Effector memory CD8-positive, alpha-beta T cell (primary cell): ENCODE results near the gene TXNL4A.

ENCODE experiments used
- ATAC-seq: fragments of 150-1000 bp; cut with Tn5 transposase; replicated peaks from 2 replicates; pipeline ENCODE4 v1.10.0; 2021; ENCODE audit warnings: mild to moderate bottlenecking, moderate library complexity
- DNase-seq, 3 experiments: peaks; one replicate each; pipeline ENCODE4 v3.0.0; 2021
- H3K27ac Mint-ChIP-seq, 2 donors: one replicate each; pipeline ENCODE4 v1.8.0; 2022; ENCODE audit warnings: mild to moderate bottlenecking in 2 of 2, mixed read lengths in 2 of 2, moderate library complexity in 2 of 2
- H3K27me3 Mint-ChIP-seq, 2 donors: one replicate each; pipeline ENCODE4 v1.8.0; 2022; ENCODE audit warnings: mixed read lengths in 2 of 2
- H3K36me3 Mint-ChIP-seq: one replicate; pipeline ENCODE4 v1.8.0; 2022; ENCODE audit warnings: mild to moderate bottlenecking, moderate library complexity, mixed read lengths; ENCODE audit not compliant: insufficient read depth
- H3K4me1 Mint-ChIP-seq, 2 donors: one replicate each; pipeline ENCODE4 v1.8.0; 2022; ENCODE audit warnings: low read depth in 2 of 2, mixed read lengths in 2 of 2
- H3K4me3 Mint-ChIP-seq, 2 donors: one replicate each; pipeline ENCODE4 v1.8.0; 2022; ENCODE audit warnings: mild to moderate bottlenecking in 2 of 2, mixed read lengths in 2 of 2, moderate library complexity in 2 of 2
- H3K9me3 Mint-ChIP-seq, 2 donors: one replicate each; pipeline ENCODE4 v1.8.0; 2022; ENCODE audit warnings: mixed read lengths in 2 of 2

The TXNL4A gene

GRCh38 chr18:79947054-79947755, 41.2 kb downstream of the TXNL4A start:
- peaks cover 17% of the 10 kb centered on the region for H3K36me3 Mint-ChIP-seq
- no peaks in the 10 kb centered on the region for H3K9me3 Mint-ChIP-seq
- DNase-seq = no peak
- peaks cover 32 to 36% of the 10 kb centered on the region in 2 donors for H3K4me1 Mint-ChIP-seq
- no peak overlapping the region for H3K27ac Mint-ChIP-seq
- no peak for ATAC-seq
- H3K4me3 Mint-ChIP-seq = no peak overlapping the region
- no peaks in the 10 kb centered on the region for H3K27me3 Mint-ChIP-seq

- Mint-ChIP-seq H3K9me3 (no peaks in the 10 kb centered on the region), H3K36me3 (peaks cover 20% of the 10 kb centered on the region), H3K4me1 (peaks cover 34 to 35% of the 10 kb centered on the region in 2 donors), H3K4me3 (peak overlapping the region in 1 of 2 donors; percentile 13), H3K27me3 (no peaks in the 10 kb centered on the region), H3K27ac (peak overlapping the region; percentile 89 to 94)
- no peak for ATAC-seq
- DNase-seq = no peak
These were observed 43.0 kb downstream of the TXNL4A start for GRCh38 chr18:79945118-79946042.

- peaks cover 30 to 32% of the 10 kb centered on the region in 2 donors for H3K4me1 Mint-ChIP-seq
- H3K27ac Mint-ChIP-seq = peak overlapping the region; percentile 89 to 94
- peak overlapping the region; percentile 13 to 33 for H3K4me3 Mint-ChIP-seq
- DNase-seq = no peak
- H3K9me3 Mint-ChIP-seq = no peaks in the 10 kb centered on the region
- peak; percentile 63 for ATAC-seq
- H3K36me3 Mint-ChIP-seq = peaks cover 21% of the 10 kb centered on the region
- no peaks in the 10 kb centered on the region for H3K27me3 Mint-ChIP-seq
These were observed 43.6 kb downstream of the TXNL4A start for GRCh38 chr18:79944746-79945117.

GRCh38 chr18:79944126-79944731, 44.1 kb downstream of the TXNL4A start:
- peaks cover 28 to 29% of the 10 kb centered on the region in 2 donors for H3K4me1 Mint-ChIP-seq
- peak overlapping the region; percentile 89 to 94 for H3K27ac Mint-ChIP-seq
- peak overlapping the region; percentile 13 to 33 for H3K4me3 Mint-ChIP-seq
- no peaks in the 10 kb centered on the region for H3K27me3 Mint-ChIP-seq
- ATAC-seq (peak; percentile 73), DNase-seq (no peak)
- no peaks in the 10 kb centered on the region for H3K9me3 Mint-ChIP-seq
- peaks cover 26% of the 10 kb centered on the region for H3K36me3 Mint-ChIP-seq

- Mint-ChIP-seq H3K27ac (peak overlapping the region in 1 of 2 donors; percentile 89), H3K4me3 (peak overlapping the region in 1 of 2 donors; percentile 13), H3K27me3 (no peaks in the 10 kb centered on the region), H3K4me1 (peaks cover 23 to 25% of the 10 kb centered on the region in 2 donors), H3K36me3 (peaks cover 32% of the 10 kb centered on the region), H3K9me3 (no peaks in the 10 kb centered on the region)
- ATAC-seq (no peak), DNase-seq (no peak)
These were observed 44.7 kb downstream of the TXNL4A start for GRCh38 chr18:79943608-79944125.

- Mint-ChIP-seq H3K4me3 (no peak overlapping the region), H3K36me3 (peaks cover 37% of the 10 kb centered on the region), H3K9me3 (no peaks in the 10 kb centered on the region), H3K27me3 (no peaks in the 10 kb centered on the region), H3K4me1 (peaks cover 21 to 22% of the 10 kb centered on the region in 2 donors), H3K27ac (peak overlapping the region in 1 of 2 donors; percentile 23)
- ATAC-seq = no peak
- no peak for DNase-seq
These were observed 45.4 kb downstream of the TXNL4A start for GRCh38 chr18:79942786-79943607.

GRCh38 chr18:79942211-79942610, 46.2 kb downstream of the TXNL4A start:
- Mint-ChIP-seq H3K27me3 (no peaks in the 10 kb centered on the region), H3K9me3 (no peaks in the 10 kb centered on the region), H3K36me3 (peaks cover 42% of the 10 kb centered on the region), H3K4me3 (no peak overlapping the region), H3K27ac (peak overlapping the region in 1 of 2 donors; percentile 87), H3K4me1 (peaks cover 26 to 28% of the 10 kb centered on the region in 2 donors)
- DNase-seq (no peak), ATAC-seq (no peak)

- Mint-ChIP-seq H3K36me3 (peaks cover 38% of the 10 kb centered on the region), H3K27me3 (no peaks in the 10 kb centered on the region), H3K27ac (peak overlapping the region in 1 of 2 donors; percentile 87), H3K9me3 (no peaks in the 10 kb centered on the region), H3K4me3 (no peak overlapping the region), H3K4me1 (peaks cover 22 to 31% of the 10 kb centered on the region in 2 donors)
- ATAC-seq (no peak), DNase-seq (no peak)
These were observed 46.8 kb downstream of the TXNL4A start for GRCh38 chr18:79941473-79942119.

GRCh38 chr18:79940814-79941472, 47.4 kb downstream of the TXNL4A start:
- Mint-ChIP-seq H3K27me3 (no peaks in the 10 kb centered on the region), H3K27ac (no peak overlapping the region), H3K9me3 (peaks cover 0 to 3% of the 10 kb centered on the region in 2 donors), H3K4me1 (peaks cover 22 to 31% of the 10 kb centered on the region in 2 donors), H3K36me3 (peaks cover 40% of the 10 kb centered on the region), H3K4me3 (no peak overlapping the region)
- ATAC-seq = no peak
- DNase-seq = no peak

GRCh38 chr18:79940126-79940813, 48.1 kb downstream of the TXNL4A start:
- Mint-ChIP-seq H3K27me3 (no peaks in the 10 kb centered on the region), H3K4me1 (peaks cover 21 to 31% of the 10 kb centered on the region in 2 donors), H3K9me3 (peaks cover 2 to 7% of the 10 kb centered on the region in 2 donors), H3K36me3 (peaks cover 40% of the 10 kb centered on the region), H3K4me3 (no peak overlapping the region), H3K27ac (peak overlapping the region in 1 of 2 donors; percentile 1)
- ATAC-seq (no peak), DNase-seq (no peak)

GRCh38 chr18:79939096-79939495, 49.3 kb downstream of the TXNL4A start:
- no peak overlapping the region for H3K4me3 Mint-ChIP-seq
- H3K36me3 Mint-ChIP-seq = peaks cover 45% of the 10 kb centered on the region
- no peak overlapping the region for H3K27ac Mint-ChIP-seq
- H3K27me3 Mint-ChIP-seq = no peaks in the 10 kb centered on the region
- ATAC-seq = no peak
- H3K4me1 Mint-ChIP-seq = peaks cover 9 to 21% of the 10 kb centered on the region in 2 donors
- H3K9me3 Mint-ChIP-seq = peaks cover 2 to 7% of the 10 kb centered on the region in 2 donors
- no peak for DNase-seq
